NCI-H510A treated with DMSO at 0.1 percent for 48 hours (cell line): ENCODE data around the gene CACNA2D4.
"Not testable (repeated sequence)": the region's sequence is repeated elsewhere in the genome, so short reads cannot be mapped to it uniquely, and the experiment has no call there.

Experiments
- DNase-seq: peaks from one replicate; lab custom pipeline; 2025; lab: John Stamatoyannopoulos, UW

Gene CACNA2D4

DNA sequence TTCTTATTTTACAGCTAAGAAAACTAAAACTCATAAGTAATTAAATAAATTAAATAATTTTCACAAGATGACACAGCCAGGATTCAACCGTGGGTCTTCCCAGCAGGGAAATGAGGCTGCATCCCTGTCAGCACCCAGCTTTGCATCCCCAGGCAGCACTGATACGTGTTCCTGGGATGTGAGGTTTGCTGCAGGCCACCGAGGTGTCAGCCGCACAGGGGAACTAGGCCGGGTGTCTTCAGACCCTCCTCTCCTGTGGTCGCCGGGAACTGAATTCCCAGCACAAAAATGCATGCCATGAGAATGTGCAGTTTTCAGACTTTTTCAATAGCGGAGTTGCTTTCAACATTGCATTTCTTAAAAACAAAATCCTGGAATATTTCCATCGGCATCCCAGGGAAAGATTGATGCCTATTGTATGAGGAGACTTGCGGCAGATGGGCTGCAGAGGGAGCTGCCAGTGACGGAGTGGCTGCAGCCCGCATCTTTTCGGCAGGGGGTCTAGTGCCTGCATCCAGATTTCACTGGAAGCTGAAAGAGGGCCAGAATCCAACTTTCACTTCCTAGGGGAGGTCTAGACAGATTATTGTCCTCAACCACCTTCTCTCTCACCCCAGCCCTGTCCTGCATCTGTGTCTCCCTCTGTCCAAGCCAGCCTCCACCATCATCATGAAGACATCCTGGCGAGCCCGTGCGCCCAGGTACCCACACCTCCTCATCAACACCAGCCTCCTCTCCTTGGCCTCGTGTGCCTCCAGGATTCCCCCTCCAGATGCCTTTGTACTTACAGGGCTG is 85.5 kb downstream of the CACNA2D4 start:
- DNase-seq = no peak

DNA sequence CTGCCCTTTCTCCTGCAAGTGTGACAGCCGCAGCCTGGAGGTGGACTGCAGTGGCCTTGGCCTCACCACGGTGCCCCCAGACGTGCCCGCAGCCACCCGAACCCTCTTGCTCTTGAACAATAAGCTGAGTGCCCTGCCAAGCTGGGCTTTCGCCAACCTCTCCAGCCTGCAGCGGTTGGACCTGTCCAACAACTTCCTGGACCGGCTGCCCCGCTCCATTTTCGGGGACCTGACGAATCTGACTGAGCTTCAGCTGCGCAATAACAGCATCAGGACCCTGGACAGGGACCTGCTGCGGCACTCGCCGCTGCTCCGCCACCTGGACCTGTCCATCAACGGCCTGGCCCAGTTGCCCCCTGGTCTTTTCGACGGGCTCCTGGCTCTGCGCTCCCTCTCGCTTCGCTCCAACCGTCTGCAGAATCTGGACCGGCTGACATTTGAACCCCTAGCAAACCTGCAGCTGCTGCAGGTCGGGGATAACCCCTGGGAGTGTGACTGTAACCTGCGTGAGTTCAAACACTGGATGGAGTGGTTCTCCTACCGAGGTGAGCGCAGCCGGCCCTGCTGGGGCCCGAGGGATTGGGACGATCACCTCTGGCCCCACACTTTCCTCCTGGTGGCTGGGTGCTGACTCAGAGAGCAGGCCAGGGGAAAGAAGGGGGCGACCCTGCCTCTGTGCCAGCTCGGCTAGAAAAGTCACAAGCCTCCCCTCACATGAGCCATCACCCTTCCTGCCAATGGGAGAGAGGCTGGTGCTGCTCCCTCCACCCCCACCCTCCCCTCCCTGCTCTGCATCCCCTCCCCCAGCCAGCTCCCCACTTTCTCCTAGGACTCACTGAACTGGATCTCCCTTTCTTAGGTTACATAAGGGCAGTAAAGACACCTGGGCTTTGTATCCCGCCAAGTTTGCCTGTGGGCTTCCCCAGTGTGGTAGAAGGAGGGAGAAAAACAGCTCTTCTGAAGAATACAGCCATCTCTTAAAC is 87.2 kb downstream of the CACNA2D4 start:
- no peak for DNase-seq

DNA sequence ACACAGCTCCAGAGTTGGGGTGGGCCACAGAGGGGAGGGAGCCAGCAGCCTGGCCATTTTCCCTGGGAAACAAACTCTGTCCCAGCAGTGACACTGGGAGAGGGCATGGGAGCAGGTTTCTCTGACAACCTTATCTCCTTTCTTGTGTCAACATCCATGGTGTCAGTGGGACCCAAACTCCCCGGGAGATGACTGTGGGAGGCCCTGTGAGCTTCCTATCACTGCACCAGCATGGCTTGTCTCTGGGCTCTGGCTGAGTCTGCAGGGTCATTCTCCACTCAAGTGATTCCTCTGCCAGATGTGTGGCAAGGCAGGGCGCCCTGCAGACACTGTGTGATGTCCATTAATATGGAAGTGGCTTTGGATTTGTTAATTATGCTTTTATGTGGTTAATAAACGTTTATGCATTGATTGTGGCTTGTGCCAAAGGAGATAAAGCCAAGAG is 88.0 kb downstream of the CACNA2D4 start:
- DNase-seq = no peak

DNA sequence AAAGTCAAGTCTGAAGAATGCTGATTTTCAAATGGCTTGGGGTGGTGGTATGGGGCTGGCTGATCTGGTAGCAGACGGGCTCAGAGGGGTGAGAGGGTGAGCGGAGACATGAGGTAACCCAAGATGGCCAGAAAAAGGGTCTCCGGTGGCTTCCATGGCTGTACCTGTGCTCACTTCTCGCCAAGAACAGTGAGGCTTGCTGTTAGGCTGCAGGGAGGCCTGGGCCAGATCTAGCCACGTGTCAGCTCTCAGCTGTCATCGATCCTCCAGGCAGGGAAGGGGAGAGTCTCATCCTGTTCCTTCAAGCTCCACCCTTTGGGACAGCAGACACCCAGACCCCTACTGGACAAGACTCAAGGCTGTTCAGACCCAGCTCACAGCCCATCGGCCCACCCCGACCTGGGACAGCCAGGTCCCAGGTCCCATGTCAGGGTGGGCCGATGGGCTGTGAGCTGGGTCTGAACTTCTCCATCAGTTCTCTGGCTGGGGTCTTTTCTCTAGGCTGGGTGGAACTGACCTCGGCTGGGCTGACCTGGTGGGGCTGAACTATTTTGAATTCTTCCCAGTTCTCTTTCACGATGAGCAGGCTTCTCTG is 89.0 kb downstream of the CACNA2D4 start:
- DNase-seq = no peak

DNA sequence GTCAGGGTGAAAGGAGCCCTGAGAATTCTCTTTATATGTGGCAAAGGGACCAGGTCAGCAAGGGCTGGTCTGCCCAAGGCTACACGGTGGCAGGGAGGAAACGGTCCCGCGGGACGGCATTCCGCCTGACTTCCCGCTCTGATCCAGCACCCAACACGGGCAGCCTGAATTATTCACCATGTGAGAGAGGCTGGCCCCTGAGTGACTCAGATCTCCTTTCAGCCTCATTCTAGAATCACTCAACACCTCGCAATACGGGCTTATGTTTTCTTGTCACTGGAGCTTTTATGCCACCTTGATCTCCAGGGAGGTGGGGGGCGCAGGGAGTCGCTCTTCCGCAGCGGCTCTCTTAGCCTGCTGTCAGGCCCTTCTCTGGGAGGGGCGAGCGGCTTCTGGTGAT is 89.6 kb downstream of the CACNA2D4 start:
- no peak for DNase-seq

DNA sequence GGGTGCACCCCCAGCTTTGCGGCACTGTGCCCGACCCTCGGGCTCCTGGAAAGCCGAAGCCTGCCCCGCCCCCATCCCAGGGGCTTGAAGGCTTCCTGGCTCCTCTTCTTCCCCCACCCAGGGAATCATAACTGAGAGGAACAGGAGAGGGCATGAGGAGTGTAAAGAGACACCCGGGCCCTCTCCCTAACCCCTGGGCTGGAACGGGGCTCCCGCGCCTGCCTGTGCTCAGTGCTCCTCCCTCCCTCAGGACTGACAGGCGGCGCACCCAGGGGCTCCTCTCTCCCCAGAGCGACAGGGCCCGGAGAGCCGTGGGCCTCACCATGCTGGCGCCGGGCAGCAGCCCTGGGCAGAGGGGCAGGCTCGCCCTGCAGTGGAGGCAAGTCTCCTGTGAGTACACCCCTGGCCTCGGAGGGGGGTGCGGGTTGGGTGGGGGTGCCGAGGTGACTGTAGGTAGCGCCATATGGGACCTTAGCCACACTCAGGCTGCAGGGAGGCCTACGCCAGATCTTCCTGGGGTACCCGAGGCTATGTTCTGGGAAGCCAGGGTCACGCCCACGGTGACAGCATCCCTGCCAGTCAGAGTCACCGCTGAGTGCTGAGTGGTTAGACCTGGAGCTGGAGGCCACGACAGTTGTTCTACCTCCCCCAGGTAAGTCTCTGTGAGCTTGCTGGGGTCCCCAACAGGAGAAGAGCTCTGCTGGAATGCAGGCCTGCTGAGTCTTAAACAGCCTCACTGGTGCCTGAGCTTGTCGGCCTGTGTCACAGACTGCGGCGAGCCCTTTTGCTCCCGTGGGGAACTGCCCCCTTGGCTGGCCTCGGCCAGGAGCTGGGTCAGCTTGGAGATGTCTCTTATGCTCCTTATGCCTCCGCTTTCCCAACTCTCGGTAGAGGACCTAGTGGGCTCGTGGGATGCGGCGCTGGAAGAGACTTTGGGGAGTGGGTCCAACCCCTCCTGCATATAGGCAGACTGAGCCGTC is 90.3 kb downstream of the CACNA2D4 start:
- no peak for DNase-seq

DNA sequence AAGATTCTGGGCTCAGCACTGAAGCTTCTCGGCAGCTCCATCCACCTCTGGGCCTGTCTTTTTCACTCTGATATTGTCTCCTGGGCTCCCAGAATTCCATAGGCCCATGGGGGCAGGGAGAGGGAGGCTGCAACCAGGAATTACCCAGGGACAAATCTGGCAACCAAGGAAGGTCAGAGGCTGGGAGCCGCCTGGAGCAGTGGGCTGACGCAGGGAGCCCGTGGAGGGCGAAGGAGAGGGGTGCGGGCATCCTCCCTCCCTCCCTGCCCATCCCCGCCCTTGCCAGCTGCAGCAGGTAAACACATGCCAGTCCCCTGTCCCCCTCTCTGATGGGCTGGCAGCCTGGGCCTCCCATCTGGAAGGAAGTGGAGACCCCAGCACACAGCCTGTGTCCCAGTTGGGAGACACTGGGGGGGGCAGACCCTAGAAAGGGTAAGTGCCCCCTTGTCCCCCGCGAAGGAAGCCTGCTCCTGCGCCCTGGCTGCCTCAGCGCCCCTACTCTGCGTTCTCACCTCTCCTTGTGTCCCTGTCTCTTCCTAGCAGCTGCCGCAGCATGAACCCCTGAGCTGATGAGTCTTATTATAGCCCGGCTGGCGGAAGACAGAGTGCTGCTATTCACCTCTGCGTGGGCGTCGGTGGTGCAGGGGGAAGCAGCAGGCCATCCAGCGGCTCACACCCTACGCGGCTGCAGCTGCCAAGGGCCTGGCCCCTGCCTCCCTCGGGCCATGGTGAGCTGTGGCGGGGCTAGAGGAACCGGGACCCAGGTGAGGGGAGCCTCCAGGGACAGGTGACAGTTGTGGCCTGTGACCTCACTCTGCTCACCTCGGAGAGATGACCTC is 91.4 kb downstream of the CACNA2D4 start:
- DNase-seq = no peak

DNA sequence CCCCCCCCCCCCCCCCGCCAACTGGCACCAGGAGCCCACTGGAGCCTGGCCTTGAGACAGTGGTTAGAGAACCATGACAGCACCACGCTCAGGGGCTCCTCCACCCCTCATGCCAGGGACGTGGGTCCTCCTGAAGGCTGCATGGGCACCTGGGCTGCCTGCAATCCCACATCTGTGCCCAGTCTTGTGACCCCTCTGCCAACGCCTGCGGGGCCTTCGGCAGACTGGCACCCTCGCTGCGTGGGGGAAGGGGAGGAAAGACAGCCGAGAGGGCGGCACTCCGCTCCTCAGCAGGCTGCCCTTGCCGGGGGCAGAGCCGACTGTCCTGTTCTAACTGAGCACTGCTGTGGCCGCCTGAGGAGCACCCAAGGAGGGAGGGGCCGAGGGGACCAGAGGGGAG is 92.1 kb downstream of the CACNA2D4 start:
- DNase-seq = no peak

DNA sequence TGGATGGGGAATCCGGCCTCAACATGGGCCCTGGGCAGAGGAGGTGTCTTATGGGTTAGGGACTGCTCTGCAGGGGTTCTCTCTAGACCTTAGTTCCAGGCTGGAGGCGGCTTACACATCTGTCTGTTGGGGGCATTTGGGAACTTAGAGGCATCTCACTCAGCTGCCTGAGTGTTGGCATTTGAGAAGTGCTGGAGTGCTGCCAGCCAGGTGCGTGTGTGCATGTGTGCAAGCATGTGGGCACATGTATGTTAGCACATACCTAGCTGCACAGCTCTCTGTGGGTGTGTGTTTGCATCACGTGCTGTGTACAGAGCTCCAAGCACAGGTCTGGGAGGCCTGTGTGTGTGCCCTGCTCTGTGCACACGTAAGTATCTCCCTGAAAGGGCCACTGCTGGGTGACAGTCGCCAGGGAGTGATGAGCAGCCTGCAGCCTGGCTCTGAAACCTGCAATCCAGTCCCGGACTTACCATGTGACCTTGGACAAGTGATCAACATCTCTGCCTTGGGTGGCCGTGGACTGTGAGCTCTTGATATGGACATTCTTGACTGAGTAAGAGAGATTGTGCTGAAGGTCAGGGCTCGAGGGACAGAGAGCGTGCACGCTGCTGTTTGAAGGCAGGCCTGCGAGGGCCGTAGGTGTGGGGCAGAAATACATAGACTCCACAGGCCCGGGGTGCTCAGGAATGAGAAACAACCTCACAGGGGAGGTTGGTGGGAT is 92.9 kb downstream of the CACNA2D4 start:
- DNase-seq = no peak

DNA sequence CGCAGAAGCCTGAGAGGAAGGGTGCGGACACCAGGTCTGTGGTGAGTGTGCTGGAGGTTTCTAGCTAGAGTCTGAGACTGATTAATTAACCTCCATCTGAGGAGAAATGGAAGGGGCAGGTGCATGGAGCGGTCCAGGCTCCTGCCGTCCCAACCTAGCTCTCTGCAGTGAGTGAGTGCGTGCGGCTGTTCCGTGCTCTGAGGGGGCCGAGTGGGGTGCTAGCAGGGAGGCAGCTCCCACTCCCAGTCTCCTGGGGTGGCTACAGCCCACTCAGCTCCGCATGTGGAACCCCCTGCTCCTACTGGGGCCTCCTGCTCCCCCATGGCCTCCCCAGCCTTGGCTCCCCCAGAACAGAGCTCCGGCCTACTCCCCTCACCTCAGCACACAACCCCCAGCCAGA is 95.2 kb downstream of the CACNA2D4 start:
- DNase-seq = no peak

DNA sequence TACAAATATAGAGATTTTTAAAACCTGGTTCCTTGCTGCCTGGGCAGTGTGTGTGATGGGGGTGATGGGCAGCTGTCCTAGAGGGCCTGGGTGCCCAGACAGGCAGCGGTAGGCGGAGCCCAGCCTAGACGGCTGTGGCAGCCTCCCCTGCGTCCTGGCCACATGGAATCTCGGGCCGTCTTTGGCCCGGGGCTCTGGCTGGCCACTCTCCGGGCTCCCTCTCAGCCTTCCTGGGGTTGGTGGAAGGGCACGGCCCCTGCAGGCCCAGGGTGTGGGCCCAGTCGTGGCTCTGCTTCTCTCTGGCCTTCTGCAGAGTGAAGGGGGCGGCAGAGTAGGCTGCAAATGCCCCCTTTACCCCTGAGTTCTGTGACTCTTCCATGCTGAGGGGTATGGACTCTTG is 95.8 kb downstream of the CACNA2D4 start:
- no peak for DNase-seq

DNA sequence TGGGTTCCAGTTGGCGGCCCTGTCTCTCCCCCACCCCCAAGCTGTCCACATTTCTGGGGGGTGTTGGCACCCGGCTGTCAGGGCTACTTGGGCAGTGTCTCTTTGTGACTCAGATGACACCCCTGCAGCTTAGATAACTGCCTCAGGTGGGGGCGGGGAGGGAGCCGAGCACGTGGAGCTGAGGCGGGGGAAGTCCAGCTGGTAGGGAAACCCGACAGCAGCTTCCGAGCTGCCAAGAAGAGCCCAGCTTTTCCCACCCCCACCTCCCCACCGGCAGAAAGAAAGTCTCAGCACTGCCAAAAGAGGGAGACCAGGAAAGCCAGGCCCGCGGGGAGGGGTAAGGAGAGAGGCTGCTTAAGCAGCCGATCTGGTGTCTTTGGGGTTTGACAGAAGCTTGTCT is 96.6 kb downstream of the CACNA2D4 start:
- DNase-seq = no peak

DNA sequence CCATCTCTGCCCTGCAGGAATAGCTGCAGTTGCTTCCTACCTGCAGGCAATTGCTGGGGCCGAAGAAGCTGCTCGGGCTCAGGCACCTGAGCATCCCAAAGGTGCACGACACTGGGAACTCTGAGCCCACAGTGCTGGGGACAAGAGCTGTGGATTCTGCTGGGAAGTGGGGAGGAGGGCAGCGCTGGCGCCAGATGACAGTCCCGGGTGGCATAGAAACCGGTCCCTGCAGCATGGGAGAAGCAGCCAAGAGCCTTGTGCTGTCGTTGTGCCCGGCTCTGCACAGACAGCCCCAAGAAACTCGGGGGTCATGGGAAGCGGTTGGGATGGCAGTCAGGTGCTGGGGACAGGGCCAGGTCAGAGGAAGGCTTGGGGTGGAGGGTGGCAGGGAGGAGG is 97.6 kb downstream of the CACNA2D4 start:
- no peak for DNase-seq

DNA sequence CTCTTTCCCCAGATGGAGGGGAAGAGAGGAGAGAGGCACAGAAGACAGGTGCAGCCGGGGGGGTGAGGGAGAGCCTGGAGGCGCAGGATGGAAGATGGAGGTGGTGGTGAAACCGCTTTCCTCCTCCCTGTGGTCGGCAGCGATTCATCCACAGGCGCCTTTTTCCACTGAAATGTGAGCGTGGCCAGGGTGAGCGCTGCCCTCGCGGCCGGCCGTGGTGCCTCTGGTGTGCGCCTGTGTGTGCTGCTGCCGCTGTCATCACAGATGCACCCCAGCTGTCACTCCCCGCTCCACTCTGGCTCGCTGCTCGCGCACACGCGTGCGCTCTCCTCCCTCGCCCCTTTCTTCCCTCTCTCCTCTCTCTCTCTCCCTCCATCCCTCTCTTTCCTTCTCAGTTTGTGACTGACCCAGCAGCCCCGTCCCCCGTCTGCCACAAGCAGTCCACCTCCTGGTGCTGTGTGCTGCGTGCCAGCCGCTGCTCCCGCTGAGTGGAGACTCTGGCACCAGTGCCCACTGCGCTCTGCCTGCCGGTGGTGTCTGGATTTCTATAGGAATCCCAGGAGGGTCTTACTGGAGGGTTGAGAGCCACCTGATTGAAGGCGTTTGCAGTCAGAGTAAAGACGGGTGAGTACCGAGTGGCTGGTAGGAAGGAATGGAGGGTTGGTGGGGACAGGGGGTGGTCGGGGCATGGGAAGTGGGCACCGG is 98.1 kb downstream of the CACNA2D4 start, which contains the start of gene LRTM2:
Gene LRTM2 (plus strand): TSS at position 375 of the 705 bp plus-strand sequence. CDS start 7,584 bp downstream, outside the sequence.
- DNase-seq = no peak

DNA sequence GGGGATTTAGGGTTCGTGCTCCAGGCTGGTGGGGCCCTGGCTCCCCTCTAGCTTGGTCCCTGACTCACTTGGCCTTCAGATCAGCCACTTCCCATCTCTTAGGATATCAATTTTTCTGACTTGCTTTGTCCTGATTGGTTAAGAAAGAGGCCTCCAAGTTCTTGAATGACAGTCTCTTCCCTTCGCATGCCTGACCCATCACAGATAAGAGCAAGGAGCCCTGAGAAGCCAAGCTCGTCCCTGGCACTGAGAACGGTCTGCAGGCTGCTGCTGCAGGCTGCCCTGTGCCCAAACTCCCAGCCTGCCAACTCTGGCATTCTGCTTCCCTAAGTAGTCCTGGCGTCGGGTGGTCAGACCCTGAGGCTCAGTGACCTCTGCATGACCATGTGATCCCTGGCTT is 98.9 kb downstream of the CACNA2D4 start:
- DNase-seq = no peak

DNA sequence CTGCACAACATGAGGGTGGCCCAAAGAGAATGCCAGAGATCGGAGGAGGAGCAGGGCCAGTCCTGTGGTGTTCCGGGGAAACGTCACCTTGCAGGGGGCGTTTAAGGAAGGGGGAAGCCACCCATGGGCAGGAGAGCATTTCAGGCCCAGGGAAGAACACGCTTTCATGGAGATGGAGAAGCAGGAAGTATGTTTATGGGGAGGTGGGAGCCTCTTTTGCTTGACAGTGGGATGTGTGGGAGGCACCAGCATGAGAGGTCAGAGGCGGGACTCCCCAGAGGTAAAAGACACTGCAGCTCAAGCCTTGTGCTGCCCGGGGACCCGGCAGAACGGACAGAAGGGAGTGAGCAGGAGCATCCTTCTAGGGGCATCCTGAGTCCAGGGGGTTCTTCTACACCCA is 99.4 kb downstream of the CACNA2D4 start:
- DNase-seq = no peak

DNA sequence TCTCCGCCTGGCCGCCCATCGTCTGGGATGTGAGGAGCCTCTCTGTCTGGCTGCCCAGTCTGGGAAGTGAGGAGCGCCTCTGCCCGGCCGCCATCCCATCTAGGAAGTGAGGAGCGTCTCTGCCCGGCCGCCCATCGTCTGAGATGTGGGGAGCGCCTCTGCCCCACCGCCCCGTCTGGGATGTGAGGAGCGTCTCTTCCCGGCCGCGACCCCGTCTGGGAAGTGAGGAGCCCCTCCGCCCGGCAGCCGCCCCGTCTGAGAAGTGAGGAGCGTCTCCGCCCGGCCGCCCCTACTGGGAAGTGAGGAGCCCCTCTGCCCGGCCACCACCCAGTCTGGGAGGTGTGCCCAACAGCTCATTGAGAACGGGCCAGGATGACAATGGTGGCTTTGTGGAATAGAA is 100.5 kb downstream of the CACNA2D4 start:
- DNase-seq = not testable (repeated sequence)

DNA sequence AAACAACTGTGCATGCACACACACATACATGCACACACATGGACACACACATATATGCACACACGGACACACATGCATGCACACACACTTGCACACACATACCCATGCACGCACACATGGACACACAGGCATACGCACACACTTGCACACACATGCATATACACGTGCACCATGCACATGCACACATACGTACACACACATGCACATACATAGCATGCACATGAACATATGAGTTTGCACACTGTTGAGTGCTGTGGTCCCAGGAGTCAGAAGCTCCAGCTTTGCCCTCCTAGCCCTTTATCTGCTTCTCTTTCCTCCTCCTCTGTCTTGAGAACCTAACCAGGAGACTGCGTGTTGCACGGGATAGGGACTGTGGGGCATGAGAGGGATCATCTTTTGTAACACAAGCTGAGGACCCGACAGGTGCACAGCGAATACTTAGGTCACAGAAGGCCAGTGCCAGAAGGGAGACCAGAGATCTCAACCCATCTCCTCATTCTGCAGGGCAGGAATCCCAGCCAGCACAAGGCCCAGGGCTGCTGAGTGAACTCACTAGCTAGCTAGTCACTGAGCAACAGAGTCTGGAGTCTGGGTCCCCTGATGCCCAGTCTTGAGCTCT is 101.6 kb downstream of the CACNA2D4 start:
- DNase-seq = no peak
